Limb (tissue), 2 donors: ENCODE measurements around the gene APC2.

Experiments used
- DNase-seq, 2 donors: peaks; one replicate each; pipeline ENCODE4 v3.0.0-alpha.2; 2016; ENCODE audit errors: extremely low spot score in 2 of 2

APC2 gene

DNA sequence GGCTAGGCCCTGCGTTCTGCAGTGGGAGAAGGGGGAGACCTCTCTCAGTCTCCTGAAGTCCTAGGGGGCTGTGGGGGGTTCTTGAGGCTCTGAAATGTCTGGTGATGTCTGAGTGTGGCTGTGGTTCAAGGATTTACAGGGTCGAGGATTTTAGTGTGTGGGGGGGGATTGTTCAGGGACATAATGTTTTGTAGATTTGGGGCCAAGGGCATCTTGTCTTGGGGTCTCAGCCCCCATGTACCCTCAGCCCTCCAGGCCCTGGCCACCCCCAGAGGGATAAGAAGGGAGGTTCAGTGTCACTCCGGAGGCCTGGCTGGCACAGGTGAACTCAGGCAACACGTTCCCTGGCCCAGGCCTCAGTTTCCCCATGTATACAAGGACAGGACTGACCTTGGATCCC, 2.4 kb upstream of the APC2 start:
- peak in 1 of 2 donors; percentile 27 for DNase-seq

DNA sequence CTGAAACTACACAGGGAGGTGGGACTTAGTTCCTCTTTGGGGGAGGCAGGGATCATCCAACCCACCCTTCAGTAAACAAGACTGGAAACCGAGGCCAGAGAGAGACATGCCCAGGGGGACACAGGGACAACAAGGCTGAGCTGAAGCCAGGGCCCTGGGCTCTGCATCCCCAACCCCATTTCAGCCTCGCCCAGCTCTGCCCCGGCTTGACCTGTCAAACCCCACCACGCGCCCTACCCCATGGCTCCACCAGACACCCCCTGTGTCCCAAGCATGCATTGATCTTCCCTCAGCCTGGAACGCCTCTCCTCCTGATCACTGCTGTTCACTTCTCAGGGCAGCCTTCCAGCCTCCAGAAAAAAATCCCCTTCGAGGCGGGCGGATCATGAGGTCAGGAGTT, 2.0 kb upstream of the APC2 start:
- DNase-seq: peak in 1 of 2 donors; percentile 29

GRCh38 chr19:1450735-1451731, 1.1 kb downstream of the APC2 start:
- peak in 1 of 2 donors; percentile 37 for DNase-seq

DNA sequence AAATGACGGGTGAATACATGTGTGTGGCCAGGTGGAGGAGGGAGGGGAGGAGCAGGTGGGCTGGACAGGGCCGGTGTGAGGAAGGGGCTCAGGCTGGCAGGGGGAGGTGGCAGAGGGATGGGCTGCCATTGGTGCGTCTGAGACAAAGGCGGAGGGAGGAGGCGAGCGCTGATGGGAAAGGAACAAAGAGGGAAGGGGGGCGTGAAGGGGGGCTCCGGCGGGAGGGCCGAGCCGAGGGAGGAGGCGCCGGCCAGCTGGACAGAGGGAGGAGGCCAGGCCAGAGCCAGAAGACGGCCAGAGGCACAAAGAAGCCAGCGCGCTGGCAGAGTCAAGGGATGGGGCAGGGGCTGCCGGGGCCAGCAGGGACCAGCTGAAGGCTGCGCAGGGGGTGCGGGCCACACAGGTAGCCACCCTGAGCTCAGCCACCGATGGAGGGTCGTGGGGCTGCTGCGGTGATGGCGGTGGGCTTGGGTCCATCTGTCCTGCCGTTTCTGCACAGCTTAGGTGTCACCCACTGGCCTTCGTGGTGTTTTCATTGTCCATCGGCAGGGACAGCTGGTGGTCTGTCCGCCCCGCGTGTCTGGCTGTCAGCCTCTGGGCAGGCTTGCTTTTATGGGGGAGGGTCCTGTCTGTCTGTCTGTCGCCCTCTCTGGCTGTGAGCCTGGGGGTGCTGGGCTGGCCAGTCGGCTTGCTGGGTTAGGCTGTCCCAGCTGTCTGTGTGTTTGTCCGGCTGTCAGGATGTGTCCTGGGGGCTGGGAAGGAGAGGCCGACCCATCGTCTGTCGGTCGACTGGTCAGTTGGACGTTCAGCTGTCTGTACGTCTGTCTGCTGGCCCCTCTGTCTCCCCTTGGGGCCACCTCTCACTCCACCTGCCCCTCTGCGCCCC, 2.2 kb downstream of the APC2 start:
- peak in 1 of 2 donors; percentile 73 for DNase-seq

DNA sequence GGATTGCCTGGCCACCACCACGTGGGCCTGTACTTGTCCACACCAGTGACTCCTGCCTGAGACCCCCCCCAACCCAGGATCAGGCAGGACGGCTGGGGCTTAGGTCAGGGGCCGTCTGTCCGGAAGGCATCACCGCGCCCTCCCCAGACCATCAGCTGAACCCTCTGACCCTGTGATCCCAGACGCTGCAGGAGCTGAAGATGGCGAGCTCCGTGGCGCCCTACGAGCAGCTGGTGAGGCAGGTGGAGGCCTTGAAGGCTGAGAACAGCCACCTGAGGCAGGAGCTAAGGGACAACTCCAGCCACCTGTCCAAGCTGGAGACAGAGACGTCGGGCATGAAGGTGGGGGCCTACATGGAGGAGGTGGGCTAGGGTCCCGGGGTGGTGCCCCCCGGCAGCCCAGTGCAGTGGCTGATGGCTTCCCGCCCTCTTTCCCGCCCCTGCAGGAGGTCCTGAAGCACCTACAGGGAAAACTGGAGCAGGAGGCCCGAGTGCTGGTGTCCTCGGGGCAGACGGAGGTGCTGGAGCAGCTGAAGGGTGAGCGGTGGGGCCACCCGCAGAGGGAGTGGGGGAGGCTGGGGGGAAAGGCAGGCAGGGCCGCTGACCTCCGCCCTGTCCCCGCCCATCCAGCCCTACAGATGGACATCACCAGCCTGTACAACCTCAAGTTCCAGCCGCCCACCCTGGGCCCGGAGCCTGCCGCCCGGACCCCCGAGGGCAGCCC, 3.0 kb downstream of the APC2 start:
- DNase-seq: peak in 1 of 2 donors; percentile 36

DNA sequence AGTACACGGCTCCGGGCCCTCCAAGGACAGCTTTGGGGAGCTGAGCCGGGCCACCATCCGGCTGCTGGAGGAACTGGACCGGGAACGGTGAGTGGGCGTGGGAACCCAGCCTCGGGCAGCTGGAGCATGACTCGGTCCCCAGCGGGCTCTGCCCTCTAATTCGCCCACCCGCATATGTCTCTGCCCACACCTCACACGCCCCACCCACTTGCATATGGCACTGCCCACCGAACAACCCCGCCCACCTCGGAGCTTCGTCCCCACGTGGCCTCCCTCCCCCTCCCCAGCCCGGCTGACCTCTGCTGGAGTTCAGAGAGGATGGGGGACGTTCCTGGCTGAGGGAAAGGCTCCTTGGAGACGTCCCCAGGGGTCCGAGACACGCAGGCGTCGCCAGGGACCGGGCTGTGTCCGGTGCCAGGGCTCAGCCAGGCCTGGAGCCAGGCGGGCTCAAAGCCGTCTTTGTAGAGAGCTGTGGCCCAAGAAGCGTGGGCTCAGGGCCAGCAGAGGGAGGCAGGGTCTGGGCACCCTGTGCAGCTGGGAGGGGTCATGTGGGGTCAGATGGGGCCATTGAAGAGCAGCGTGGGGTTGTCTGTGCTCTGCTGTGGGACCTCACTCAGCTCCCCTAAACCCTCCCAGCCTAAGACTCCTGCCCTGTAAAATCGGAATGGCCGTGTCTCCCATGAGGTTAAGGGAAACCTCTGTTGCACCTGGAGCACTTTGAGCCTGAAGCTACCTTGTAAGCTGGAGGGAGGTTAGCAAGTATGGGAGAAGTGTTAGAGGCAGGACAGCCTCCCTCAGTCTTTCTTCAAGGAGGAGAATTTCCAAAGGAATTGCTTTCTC, 3.8 kb downstream of the APC2 start:
- peak in 1 of 2 donors; percentile 59 for DNase-seq

DNA sequence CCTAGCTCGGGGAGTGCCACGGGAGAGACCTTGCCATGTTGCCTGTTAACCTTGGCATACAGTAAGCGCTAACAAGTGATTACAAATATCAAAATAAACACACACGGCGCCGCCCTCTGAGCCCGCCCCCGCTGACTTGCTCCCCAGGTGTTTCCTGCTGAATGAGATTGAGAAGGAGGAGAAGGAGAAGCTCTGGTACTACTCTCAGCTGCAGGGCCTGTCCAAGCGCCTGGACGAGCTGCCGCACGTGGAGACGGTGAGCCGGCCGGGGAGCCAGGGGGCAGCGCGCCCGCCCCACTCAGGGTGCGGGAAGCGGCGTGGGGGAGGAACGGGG, 5.0 kb downstream of the APC2 start:
- DNase-seq: no peak

- peak in 1 of 2 donors; percentile 59 for DNase-seq
Observed at GRCh38 chr19:1455336-1456120, 5.6 kb downstream of the APC2 start.

GRCh38 chr19:1456121-1456900, 6.4 kb downstream of the APC2 start:
- DNase-seq: peak in 1 of 2 donors; percentile 34

DNA sequence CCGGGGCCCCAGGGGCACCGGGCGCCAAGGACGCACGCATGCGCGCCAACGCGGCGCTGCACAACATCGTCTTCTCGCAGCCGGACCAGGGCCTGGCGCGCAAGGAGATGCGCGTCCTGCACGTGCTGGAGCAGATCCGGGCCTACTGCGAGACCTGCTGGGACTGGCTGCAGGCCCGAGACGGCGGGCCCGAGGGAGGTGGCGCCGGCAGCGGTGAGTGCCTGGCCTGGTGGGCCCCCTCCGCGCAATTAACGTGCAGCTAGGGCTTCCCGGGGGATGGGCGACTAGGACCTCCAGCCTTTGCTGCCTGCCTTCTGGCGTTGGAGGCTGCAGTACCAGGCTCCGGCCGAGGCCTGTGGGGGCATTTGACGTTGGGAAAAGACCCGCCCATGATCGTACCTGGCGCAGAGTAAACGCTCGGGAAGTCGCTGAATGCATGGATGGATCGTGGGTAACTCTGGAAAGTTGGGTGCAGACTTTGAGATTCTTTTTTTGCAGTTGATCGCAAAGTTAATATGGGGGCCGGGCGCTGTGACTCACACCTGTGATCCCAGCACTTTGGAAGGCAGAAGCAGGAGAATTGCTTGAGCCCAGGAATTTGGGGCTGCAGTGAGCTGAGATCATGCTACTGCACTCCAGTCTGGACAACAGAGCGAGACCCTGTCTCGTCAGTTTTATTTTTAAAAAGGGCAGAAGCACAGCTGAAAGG, 7.3 kb downstream of the APC2 start:
- DNase-seq: peak in 1 of 2 donors; percentile 44

- DNase-seq: no peak
Observed at GRCh38 chr19:1457892-1458291, 8.0 kb downstream of the APC2 start.

DNA sequence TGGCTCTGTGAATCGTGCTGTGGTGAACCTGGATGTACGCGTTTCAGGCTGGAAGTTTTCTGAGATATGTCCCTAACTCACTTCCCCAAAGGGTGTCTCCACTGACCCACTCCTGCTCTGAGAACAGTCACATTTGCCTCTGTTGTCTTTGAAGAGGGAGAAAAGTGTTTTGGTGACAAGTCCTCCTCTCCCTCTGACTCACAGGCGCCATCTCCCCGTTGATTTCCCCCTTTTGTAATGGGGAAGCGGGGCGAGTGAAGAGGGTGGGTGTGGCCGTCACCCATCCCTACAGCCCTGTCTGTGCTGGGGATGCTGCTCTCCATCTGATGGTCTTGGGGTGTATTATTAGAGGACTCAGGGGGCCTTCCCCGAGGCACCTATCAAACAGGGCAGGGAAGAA, 9.6 kb downstream of the APC2 start:
- DNase-seq: no peak

GRCh38 chr19:1460033-1460995, 10.4 kb downstream of the APC2 start:
- no peak for DNase-seq

GRCh38 chr19:1461862-1462261, 11.9 kb downstream of the APC2 start:
- no peak for DNase-seq

DNA sequence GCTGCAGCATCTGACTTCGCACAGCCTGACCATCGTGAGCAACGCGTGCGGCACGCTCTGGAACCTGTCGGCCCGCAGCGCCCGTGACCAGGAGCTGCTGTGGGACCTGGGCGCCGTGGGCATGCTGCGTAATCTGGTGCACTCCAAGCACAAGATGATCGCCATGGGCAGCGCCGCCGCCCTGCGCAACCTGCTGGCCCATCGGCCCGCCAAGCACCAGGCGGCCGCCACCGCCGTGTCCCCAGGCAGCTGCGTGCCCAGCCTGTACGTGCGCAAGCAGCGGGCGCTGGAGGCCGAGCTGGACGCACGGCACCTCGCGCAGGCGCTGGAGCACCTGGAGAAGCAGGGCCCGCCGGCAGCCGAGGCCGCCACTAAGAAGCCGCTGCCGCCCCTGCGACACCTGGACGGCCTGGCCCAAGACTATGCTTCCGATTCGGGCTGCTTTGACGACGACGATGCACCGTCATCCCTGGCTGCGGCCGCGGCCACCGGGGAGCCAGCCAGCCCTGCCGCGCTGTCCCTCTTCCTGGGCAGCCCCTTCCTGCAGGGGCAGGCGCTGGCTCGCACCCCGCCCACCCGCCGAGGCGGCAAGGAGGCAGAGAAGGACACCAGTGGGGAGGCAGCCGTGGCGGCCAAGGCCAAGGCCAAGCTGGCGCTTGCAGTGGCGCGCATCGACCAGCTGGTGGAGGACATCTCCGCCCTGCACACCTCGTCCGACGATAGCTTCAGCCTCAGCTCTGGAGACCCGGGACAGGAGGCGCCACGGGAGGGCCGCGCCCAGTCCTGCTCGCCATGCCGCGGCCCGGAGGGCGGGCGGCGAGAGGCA, 15.5 kb downstream of the APC2 start:
- peak in 1 of 2 donors; percentile 55 for DNase-seq

DNA sequence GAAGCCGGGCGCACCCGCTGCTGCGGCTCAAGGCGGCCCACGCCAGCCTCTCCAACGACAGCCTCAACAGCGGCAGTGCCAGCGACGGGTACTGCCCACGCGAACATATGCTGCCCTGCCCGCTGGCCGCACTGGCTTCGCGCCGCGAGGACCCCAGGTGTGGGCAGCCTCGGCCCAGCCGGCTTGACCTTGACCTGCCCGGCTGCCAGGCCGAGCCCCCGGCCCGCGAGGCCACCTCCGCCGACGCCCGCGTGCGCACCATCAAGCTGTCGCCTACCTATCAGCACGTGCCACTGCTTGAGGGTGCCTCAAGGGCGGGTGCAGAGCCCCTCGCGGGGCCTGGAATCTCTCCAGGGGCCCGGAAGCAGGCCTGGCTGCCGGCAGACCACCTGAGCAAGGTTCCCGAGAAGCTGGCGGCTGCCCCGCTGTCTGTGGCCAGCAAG, 16.1 kb downstream of the APC2 start:
- DNase-seq: no peak
